ENCODE measurements around the gene SCIMP. TPM values are rescaled to one million over a fixed set of nuclear protein-coding genes. Genes with fewer than 3 reads are reported as not detected.

The SCIMP gene
- total RNA-seq, 1 experiment from 2014 or later = not detected

DNA sequence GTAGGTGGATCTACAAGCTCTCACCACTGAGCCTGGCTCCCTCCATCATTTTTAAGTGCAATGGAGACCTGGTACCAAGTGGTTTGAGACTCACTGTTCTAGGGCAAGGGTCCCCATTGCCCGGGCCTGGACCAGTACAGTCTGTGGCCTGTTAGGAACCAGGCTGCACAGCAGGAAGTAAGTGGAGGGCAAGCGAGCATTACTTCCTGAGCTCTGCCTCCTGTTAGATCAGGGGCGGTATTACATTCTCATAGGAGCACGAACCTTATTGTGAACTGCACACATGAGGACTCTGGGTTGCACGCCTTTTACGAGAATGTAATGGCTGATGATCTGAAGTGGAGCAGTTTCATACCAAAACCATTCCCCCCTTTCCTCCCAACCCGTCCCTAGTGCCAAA lies 36.2 kb downstream of the SCIMP start:
- Histone ChIP-seq H3K9me3 (ENCODE audit: control insufficient read depth in 1 of 2, insufficient read depth in 1 of 2, low read depth in 1 of 2, low read length in 2 of 2) (no peaks in the 10 kb centered on the region), H3K4me2 (ENCODE audit: low read length) (no peak overlapping the region), H3K27me3 (ENCODE audit: insufficient read depth, low read length) (no peaks in the 10 kb centered on the region), H3K36me3 (ENCODE audit: control insufficient read depth in 1 of 2, insufficient read depth in 2 of 2, low read length in 2 of 2) (no peaks in the 10 kb centered on the region), H2AFZ (ENCODE audit: low read depth, low read length, poor library complexity, severe bottlenecking) (no peak overlapping the region), H3K79me2 (ENCODE audit: insufficient read depth, low read length) (no peaks in the 10 kb centered on the region), H3K4me1 (ENCODE audit: control insufficient read depth in 1 of 2, insufficient read depth in 2 of 2, low read length in 2 of 2) (no peaks in the 10 kb centered on the region), H3K27ac (ENCODE audit: low read depth, low read length) (no peak overlapping the region), H3K9ac (ENCODE audit: low read length) (no peak overlapping the region), H4K20me1 (ENCODE audit: insufficient read depth) (no peaks in the 10 kb centered on the region), H3K9me2 (ENCODE audit: insufficient read depth) (no peaks in the 10 kb centered on the region), H3K4me3 (replicated peaks in 1 of 2; ENCODE audit: low read depth in 1 of 2, low read length in 2 of 2) (no peak overlapping the region)
- ChIA-PET RAD21 (ENCODE audit: low non-redundant PET in 1 of 2, low total read pairs in 2 of 2, uncharacterized antibody in 2 of 2, unreplicated experiment in 2 of 2) (no interaction called here), CTCF (interaction anchor here (0.8 kb wide), 1 partner anchor 1238 kb away, joined by 4 read pairs; no protein-coding TSS in a partner anchor), POLR2A (no interaction called here)
- intact Hi-C loops (cut with micrococcal nuclease) = loop anchor here (10.0 kb wide), 2 partner anchors 84 to 236 kb away; partner anchors contain the start of genes C1QBP, USP6 and ZNF232
- BruUV-seq (replicated peaks) = no TSS peak
- ATAC-seq = no peak
- no peak for TF ChIP-seq SIN3A (IDR thresholded peaks at IDR 0.05; ENCODE audit: low read depth)
- no peak for TF ChIP-seq ELF1 (IDR thresholded peaks at IDR 0.05; ENCODE audit: borderline replicate concordance, low read depth)
- no peak for DNase-seq (ENCODE audit: low read depth, low spot score)

GRCh38 chr17:5194346-5194745 lies 40.3 kb downstream of the SCIMP start:
- intact Hi-C loops (cut with micrococcal nuclease) = loop anchor here (10.0 kb wide), 2 partner anchors 80 to 240 kb away; partner anchors contain the start of genes C1QBP, USP6 and ZNF232
- no peak for ATAC-seq
- no peak for TF ChIP-seq FOSL1 (IDR thresholded peaks at IDR 0.05; ENCODE audit: low read depth)
- TF ChIP-seq MAX (IDR thresholded peaks at IDR 0.05) = no peak
- no peak for TF ChIP-seq TCF7L2 (IDR thresholded peaks at IDR 0.05; ENCODE audit: borderline replicate concordance, extremely low read depth, insufficient read depth, insufficient read length)
- TF ChIP-seq ZFX (IDR thresholded peaks at IDR 0.05) = no peak
- no peak for TF ChIP-seq SRF (IDR thresholded peaks at IDR 0.05; ENCODE audit: low read depth)
- TF ChIP-seq REST (IDR thresholded peaks at IDR 0.05; ENCODE audit: low read depth) = no peak
- no peak for TF ChIP-seq RAD21 (IDR thresholded peaks at IDR 0.05; ENCODE audit: low read depth)
- TF ChIP-seq YY1 (IDR thresholded peaks at IDR 0.05; ENCODE audit: extremely low read depth, insufficient replicate concordance, low read depth, low read length) = no peak
- no peak for TF ChIP-seq EGR1 (IDR thresholded peaks at IDR 0.05; ENCODE audit: low read depth)
- no peak for TF ChIP-seq ELF1 (IDR thresholded peaks at IDR 0.05; ENCODE audit: borderline replicate concordance, low read depth)
- TF ChIP-seq, protein P1, sequence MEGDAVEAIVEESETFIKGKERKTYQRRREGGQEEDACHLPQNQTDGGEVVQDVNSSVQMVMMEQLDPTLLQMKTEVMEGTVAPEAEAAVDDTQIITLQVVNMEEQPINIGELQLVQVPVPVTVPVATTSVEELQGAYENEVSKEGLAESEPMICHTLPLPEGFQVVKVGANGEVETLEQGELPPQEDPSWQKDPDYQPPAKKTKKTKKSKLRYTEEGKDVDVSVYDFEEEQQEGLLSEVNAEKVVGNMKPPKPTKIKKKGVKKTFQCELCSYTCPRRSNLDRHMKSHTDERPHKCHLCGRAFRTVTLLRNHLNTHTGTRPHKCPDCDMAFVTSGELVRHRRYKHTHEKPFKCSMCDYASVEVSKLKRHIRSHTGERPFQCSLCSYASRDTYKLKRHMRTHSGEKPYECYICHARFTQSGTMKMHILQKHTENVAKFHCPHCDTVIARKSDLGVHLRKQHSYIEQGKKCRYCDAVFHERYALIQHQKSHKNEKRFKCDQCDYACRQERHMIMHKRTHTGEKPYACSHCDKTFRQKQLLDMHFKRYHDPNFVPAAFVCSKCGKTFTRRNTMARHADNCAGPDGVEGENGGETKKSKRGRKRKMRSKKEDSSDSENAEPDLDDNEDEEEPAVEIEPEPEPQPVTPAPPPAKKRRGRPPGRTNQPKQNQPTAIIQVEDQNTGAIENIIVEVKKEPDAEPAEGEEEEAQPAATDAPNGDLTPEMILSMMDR (IDR thresholded peaks at IDR 0.05 in 2 of 3, conservative IDR thresholded peaks at IDR 0.05 in 1 of 3; ENCODE audit: borderline replicate concordance in 1 of 3, insufficient read depth in 1 of 3, low read depth in 2 of 3, low read length in 2 of 3) = no peak
- no peak for TF ChIP-seq POLR2AphosphoS5 (IDR thresholded peaks at IDR 0.05; ENCODE audit: low read depth, low read length)
- TF ChIP-seq SP1 (IDR thresholded peaks at IDR 0.05; ENCODE audit: low read depth) = no peak
- TF ChIP-seq ATF3 (IDR thresholded peaks at IDR 0.05) = no peak

More at GRCh38 chr17:5194346-5194745, 40.3 kb downstream of the SCIMP start:
- CTCF ChIA-PET = no interaction called here
- H3K4me3 ChIP-seq (replicated peaks in 1 of 2; ENCODE audit: low read depth in 1 of 2, low read length in 2 of 2) = no peak overlapping the region
- POLR2A ChIA-PET = no interaction called here
- DNase-seq (ENCODE audit: low read depth, low spot score) = no peak
- 0 out of 4 replicates have a peak, but pooled peaks cover 0 to 2% of the 10 kb centered on the region in 2 experiments for H3K36me3 ChIP-seq (ENCODE audit: control insufficient read depth in 1 of 2, insufficient read depth in 2 of 2, low read length in 2 of 2)
- RAD21 ChIA-PET (ENCODE audit: low non-redundant PET in 1 of 2, low total read pairs in 2 of 2, uncharacterized antibody in 2 of 2, unreplicated experiment in 2 of 2) = no interaction called here
- peaks cover 0 to 2% of the 10 kb centered on the region in 2 experiments; a peak in 2 of 4 replicates for H3K9me3 ChIP-seq (ENCODE audit: control insufficient read depth in 1 of 2, insufficient read depth in 1 of 2, low read depth in 1 of 2, low read length in 2 of 2)
- no peak overlapping the region for H2AFZ ChIP-seq (ENCODE audit: low read depth, low read length, poor library complexity, severe bottlenecking)
- H4K20me1 ChIP-seq (ENCODE audit: insufficient read depth) = no peaks in the 10 kb centered on the region
- H3K4me1 ChIP-seq (ENCODE audit: control insufficient read depth in 1 of 2, insufficient read depth in 2 of 2, low read length in 2 of 2) = peaks cover 0 to 17% of the 10 kb centered on the region in 2 experiments; a peak in 2 of 4 replicates
- H3K9me2 ChIP-seq (ENCODE audit: insufficient read depth) = no peaks in the 10 kb centered on the region
- BruUV-seq (replicated peaks) = no TSS peak
- H3K27me3 ChIP-seq (ENCODE audit: insufficient read depth, low read length) = no peaks in the 10 kb centered on the region
- H3K9ac ChIP-seq (ENCODE audit: low read length) = no peak overlapping the region
- H3K4me2 ChIP-seq (ENCODE audit: low read length) = no peak overlapping the region
- peaks cover 21% of the 10 kb centered on the region for H3K79me2 ChIP-seq (ENCODE audit: insufficient read depth, low read length)
- H3K27ac ChIP-seq (ENCODE audit: low read depth, low read length) = no peak overlapping the region

All from HCT116 (cell line).